Vagina (tissue), 2 donors: ENCODE data around the gene F2R.

Experiments used
- POLR2A ChIP-seq, 2 donors: fragments of 450-650 bp; IDR thresholded peaks; one replicate each; pipeline ENCODE4 v1.6.1; 2017; ENCODE audit warnings: antibody characterized with exemption in 2 of 2, mild to moderate bottlenecking in 2 of 2, moderate library complexity in 2 of 2
- POLR2AphosphoS5 ChIP-seq, 2 donors: sonication (generic); formaldehyde crosslinking; IDR thresholded peaks; one replicate each; pipeline ENCODE4 v1.9.0; 2017; ENCODE audit warnings: antibody characterized with exemption in 2 of 2, mild to moderate bottlenecking in 2 of 2, low read depth in 1 of 2; ENCODE audit not compliant: insufficient read depth in 1 of 2
- TF ChIP-seq, protein P1 (sequence below), 3 experiments: fragments of 450-650 bp in 2 of 3; fragments of 200-600 bp in 1 of 3; sonication (generic) in 1 of 3; IDR thresholded peaks; one replicate each; pipeline ENCODE4 v1.5.1; 2017 to 2019; ENCODE audit warnings: antibody characterized with exemption in 3 of 3, mild to moderate bottlenecking in 2 of 3, moderate library complexity in 2 of 3

DNA sequence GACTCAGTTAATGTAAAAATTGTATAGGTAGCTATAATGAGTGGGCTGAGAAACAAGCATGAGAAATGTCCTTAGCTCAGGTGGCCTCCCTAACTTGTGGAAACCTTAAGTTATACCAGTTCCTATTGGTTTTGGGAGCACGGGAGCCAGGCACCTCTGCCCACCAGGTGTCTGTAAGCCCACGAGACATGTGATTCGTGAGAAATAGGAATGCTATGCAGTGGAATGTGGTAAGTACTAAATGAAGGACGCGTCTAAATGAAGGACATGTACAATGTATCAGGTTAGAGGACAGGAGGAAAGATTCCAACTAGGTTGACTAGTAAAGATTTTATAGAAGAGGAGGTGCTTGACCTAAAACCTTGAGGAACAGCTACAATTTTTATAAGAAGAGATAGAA is 46.7 kb upstream of the F2R start:
- TF ChIP-seq, protein P1, sequence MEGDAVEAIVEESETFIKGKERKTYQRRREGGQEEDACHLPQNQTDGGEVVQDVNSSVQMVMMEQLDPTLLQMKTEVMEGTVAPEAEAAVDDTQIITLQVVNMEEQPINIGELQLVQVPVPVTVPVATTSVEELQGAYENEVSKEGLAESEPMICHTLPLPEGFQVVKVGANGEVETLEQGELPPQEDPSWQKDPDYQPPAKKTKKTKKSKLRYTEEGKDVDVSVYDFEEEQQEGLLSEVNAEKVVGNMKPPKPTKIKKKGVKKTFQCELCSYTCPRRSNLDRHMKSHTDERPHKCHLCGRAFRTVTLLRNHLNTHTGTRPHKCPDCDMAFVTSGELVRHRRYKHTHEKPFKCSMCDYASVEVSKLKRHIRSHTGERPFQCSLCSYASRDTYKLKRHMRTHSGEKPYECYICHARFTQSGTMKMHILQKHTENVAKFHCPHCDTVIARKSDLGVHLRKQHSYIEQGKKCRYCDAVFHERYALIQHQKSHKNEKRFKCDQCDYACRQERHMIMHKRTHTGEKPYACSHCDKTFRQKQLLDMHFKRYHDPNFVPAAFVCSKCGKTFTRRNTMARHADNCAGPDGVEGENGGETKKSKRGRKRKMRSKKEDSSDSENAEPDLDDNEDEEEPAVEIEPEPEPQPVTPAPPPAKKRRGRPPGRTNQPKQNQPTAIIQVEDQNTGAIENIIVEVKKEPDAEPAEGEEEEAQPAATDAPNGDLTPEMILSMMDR (IDR thresholded peaks at IDR 0.05), result no peak
- TF ChIP-seq POLR2A (IDR thresholded peaks at IDR 0.05), result no peak
- TF ChIP-seq POLR2AphosphoS5 (IDR thresholded peaks at IDR 0.05; ENCODE audit: insufficient read depth in 1 of 2, low read depth in 1 of 2), result no peak
